ENCODE results near the gene GREM1. TPM values are rescaled to one million over a fixed set of nuclear protein-coding genes. Genes with fewer than 3 reads are reported as not detected.
A peak's percentile ranks its signal among the peaks of the same experiment; 100 is the strongest.

GREM1 gene
- total and polyA plus RNA-seq, 9 of the 15 experiments (the other 6 are each of a cell fraction or from before 2014, with no cell fraction given): 0.01 to 0.20 (median 0.06) TPM; not detected in 6

DNA sequence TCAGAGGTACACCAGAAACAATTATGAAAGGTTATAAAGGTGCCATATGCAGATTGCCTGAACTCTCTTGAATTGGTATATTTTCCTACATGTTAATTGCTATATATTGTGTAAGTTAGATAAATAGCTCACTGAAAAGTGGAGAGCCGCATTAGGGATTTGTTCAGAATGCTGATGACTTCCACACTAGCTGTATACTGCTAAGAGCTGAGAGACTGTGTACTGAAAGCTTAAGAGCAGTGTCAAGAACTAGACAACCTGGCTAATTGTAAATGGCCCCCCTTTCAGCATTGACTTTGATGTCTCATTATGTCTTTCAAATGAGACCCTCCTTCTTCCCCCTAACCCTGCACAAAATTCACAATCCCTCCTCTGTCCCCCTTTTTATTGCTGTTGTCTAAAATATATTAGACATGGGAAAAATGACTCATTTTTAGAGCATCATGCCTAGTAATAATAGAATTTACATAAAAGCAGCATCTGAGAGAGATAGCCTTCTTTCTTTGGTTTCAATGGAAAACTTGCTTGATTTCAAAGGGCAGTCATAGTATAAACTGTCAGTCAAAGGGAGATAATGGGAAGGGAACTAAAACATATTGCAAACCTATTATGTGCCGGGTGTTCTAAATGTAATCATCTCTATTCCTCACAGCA is 34.7 kb upstream of the GREM1 start (continued):
- no peak for TF ChIP-seq FOXA1 (IDR thresholded peaks at IDR 0.05; ENCODE audit: borderline replicate concordance)
- TF ChIP-seq, protein P1, sequence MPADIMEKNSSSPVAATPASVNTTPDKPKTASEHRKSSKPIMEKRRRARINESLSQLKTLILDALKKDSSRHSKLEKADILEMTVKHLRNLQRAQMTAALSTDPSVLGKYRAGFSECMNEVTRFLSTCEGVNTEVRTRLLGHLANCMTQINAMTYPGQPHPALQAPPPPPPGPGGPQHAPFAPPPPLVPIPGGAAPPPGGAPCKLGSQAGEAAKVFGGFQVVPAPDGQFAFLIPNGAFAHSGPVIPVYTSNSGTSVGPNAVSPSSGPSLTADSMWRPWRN (IDR thresholded peaks at IDR 0.05; ENCODE audit: low read depth): no peak

DNA sequence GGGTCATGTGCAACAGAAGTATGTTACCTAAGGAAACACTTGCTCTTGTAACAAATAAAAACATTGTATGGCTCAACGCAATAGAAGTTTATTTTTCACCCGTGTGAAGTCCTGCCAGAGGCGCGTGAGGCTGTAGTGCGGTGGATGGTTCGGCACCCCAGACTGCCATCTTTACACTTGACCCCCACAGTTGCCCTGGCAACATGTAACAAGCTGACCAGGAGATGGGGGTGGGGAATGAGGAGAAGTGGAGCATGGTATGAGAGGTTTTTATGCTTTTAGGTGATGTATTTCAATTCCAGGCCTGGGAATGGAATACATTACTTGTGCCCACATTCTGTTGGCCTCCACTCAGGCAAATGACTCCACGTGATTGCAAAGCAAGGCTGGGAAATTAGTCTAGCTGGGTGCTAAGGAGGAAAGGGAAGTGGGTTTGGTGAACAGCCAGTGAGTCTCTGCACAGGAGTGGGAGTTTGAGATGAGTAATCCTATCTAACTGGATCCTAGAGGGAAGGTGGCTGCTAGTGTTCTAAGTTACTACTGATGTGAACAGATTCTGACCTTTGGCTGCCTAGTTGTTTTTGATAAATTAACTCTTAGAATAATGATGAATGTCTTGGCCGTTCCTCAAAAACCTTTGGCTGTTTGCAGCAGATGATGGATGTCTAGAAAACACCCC is 33.8 kb upstream of the GREM1 start:
- DNase-seq (ENCODE audit: extremely low read depth in 1 of 4, low spot score in 3 of 4) (no peak), ATAC-seq (no peak), FAIRE-seq (no peak)
- ChIA-PET POLR2A (no interaction called here), CTCF (ENCODE audit: low intra/inter-chr PET ratio) (no interaction called here)
- Histone ChIP-seq H3K27me3 (ENCODE audit: control insufficient read depth in 2 of 2, insufficient read depth in 2 of 2, low read length in 2 of 2) (peaks cover 9 to 12% of the 10 kb centered on the region in 2 experiments; a peak in 2 of 5 replicates), H3K4me1 (replicated peaks in 1 of 2; ENCODE audit: control insufficient read depth in 2 of 2, insufficient read depth in 2 of 2, low read length in 2 of 2) (no peaks in the 10 kb centered on the region), H4K20me1 (replicated peaks; ENCODE audit: control insufficient read depth, insufficient read depth, low read length) (no peaks in the 10 kb centered on the region), H3K79me2 (ENCODE audit: control insufficient read depth, insufficient read depth, low read length) (no peaks in the 10 kb centered on the region), H3K36me3 (ENCODE audit: control insufficient read depth, insufficient read depth, low read length) (no peaks in the 10 kb centered on the region), H3K9me1 (ENCODE audit: control insufficient read depth, insufficient read depth, low read length) (no peaks in the 10 kb centered on the region), H3K4me2 (ENCODE audit: insufficient read depth, low read length) (no peak overlapping the region), H2AFZ (ENCODE audit: low read depth, low read length) (no peak overlapping the region), H3K9ac (ENCODE audit: insufficient read depth in 1 of 2, low read depth in 2 of 2, low read length in 2 of 2) (no peak overlapping the region), H3K9me3 (replicated peaks; ENCODE audit: control insufficient read depth, insufficient read depth, low read depth, low read length) (no peaks in the 10 kb centered on the region), H3K4me3 (no peak overlapping the region), H3K27ac (ENCODE audit: extremely low read depth, low read depth, low read length) (no peak overlapping the region)
- no TSS peak for BruUV-seq (replicated peaks)
- in situ Hi-C loops (cut with MboI): no loop called here
- intact Hi-C loops (cut with micrococcal nuclease): no loop called here
- 2% methylated on average over 8 of the region's 8 CpGs for WGBS (ENCODE audit: insufficient coverage, low coverage, missing lambda C conversion rate)
- TF ChIP-seq RFX1 (IDR thresholded peaks at IDR 0.05): peak; percentile 12; the same call in 1 of the 2 replicates
- TF ChIP-seq SRF (CRISPR knock-in tag; IDR thresholded peaks at IDR 0.05): no peak
- TF ChIP-seq CEBPB (tag; IDR thresholded peaks at IDR 0.05): no peak
- TF ChIP-seq, protein P2, sequence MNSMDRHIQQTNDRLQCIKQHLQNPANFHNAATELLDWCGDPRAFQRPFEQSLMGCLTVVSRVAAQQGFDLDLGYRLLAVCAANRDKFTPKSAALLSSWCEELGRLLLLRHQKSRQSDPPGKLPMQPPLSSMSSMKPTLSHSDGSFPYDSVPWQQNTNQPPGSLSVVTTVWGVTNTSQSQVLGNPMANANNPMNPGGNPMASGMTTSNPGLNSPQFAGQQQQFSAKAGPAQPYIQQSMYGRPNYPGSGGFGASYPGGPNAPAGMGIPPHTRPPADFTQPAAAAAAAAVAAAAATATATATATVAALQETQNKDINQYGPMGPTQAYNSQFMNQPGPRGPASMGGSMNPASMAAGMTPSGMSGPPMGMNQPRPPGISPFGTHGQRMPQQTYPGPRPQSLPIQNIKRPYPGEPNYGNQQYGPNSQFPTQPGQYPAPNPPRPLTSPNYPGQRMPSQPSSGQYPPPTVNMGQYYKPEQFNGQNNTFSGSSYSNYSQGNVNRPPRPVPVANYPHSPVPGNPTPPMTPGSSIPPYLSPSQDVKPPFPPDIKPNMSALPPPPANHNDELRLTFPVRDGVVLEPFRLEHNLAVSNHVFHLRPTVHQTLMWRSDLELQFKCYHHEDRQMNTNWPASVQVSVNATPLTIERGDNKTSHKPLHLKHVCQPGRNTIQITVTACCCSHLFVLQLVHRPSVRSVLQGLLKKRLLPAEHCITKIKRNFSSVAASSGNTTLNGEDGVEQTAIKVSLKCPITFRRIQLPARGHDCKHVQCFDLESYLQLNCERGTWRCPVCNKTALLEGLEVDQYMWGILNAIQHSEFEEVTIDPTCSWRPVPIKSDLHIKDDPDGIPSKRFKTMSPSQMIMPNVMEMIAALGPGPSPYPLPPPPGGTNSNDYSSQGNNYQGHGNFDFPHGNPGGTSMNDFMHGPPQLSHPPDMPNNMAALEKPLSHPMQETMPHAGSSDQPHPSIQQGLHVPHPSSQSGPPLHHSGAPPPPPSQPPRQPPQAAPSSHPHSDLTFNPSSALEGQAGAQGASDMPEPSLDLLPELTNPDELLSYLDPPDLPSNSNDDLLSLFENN (IDR thresholded peaks at IDR 0.05; ENCODE audit: low read depth in 2 of 2, low read length in 2 of 2): no peak
- TF ChIP-seq SPI1 (IDR thresholded peaks at IDR 0.05; ENCODE audit: borderline replicate concordance, low read depth, low read length): peak; percentile 9; the same call in 1 of the 2 replicates
- TF ChIP-seq, protein P3, sequence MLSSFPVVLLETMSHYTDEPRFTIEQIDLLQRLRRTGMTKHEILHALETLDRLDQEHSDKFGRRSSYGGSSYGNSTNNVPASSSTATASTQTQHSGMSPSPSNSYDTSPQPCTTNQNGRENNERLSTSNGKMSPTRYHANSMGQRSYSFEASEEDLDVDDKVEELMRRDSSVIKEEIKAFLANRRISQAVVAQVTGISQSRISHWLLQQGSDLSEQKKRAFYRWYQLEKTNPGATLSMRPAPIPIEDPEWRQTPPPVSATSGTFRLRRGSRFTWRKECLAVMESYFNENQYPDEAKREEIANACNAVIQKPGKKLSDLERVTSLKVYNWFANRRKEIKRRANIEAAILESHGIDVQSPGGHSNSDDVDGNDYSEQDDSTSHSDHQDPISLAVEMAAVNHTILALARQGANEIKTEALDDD (IDR thresholded peaks at IDR 0.05): peak; percentile 79; the same call in 1 of the 2 replicates
- TF ChIP-seq ZNF239 (CRISPR knock-in tag; IDR thresholded peaks at IDR 0.05): no peak

Data from K562 (cell line).